Epithelial cell of prostate (primary cell): Measurements from ENCODE around the gene GP9.
"Not testable (repeated sequence)": the region's sequence is repeated elsewhere in the genome, so short reads cannot be mapped to it uniquely, and the experiment has no call there.

Source experiments
- DNase-seq: peaks from one replicate; pipeline ENCODE4 v3.0.0-alpha.2; 2011; ENCODE audit warnings: low read depth, low spot score
- H3K27ac ChIP-seq: fragments of 450-650 bp; 2 replicates; pipeline ENCODE4 v1.5.1; 2017; ENCODE audit warnings: mild to moderate bottlenecking

Gene GP9

DNA sequence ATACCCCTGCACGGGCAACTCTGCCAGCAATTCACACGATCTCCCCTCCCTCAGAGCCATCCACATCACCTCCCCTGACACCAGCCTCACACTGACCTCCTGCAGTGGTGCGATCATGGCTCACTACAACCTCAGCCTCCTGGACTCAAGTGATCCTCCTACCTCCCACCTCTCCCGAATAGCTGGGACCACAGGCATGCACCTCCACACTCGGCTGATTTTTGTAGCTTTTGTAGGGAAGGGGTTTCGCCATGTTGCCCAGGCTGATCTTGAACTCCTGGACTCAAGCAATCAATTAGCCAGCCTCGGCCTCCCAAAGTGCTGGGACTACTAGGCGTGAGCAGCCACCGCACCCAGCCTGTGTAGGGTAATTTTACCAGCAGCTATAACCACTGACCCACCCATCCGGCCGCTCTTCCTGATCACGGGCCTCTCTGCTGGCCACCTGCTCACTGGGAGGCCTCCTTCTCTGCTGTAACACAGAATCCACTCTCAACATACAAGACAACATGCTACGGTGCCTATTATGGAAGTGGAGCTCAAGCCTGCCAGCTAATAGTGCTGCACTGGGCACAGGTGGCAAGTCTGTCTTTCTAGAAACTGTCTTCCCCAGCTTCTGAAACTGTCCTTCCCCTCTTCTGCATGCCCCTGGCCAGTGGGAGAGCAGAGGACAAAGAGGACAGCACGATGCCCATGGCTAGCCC lies 4.6 kb downstream of the GP9 start:
- DNase-seq = no peak
- H3K27ac ChIP-seq = no peak overlapping the region

DNA sequence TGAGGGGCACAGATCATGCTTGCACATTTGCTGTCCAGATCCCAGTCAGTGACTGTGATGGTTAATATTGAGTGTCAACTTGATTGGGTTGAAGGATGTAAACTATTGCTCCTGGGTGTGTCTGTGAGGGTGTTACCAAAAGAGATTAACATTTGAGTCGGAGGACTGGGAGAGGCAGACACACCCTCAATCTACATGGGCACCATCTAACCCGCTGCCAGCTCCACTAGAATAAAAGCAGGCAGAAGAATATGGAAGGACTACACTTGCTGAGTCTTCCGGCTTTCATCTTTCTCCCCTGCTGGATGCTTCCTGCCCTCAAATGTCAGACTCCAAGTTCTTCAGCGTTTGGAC lies 5.1 kb downstream of the GP9 start:
- DNase-seq = no peak
- no peak overlapping the region for H3K27ac ChIP-seq

GRCh38 chr3:129067719-129068118 lies 7.1 kb downstream of the GP9 start:
- not testable (repeated sequence) for DNase-seq, H3K27ac ChIP-seq

GRCh38 chr3:129068291-129068886 lies 7.8 kb downstream of the GP9 start:
- no peak overlapping the region for H3K27ac ChIP-seq
- no peak for DNase-seq

GRCh38 chr3:129069313-129070085 lies 8.9 kb downstream of the GP9 start:
- DNase-seq, H3K27ac ChIP-seq: not testable (repeated sequence)

GRCh38 chr3:129070086-129070885 lies 9.7 kb downstream of the GP9 start:
- DNase-seq = no peak
- no peak overlapping the region for H3K27ac ChIP-seq

- H3K27ac ChIP-seq = no peak overlapping the region
- no peak for DNase-seq
Observed at GRCh38 chr3:129077222-129077621, 16.6 kb downstream of the GP9 start.

DNA sequence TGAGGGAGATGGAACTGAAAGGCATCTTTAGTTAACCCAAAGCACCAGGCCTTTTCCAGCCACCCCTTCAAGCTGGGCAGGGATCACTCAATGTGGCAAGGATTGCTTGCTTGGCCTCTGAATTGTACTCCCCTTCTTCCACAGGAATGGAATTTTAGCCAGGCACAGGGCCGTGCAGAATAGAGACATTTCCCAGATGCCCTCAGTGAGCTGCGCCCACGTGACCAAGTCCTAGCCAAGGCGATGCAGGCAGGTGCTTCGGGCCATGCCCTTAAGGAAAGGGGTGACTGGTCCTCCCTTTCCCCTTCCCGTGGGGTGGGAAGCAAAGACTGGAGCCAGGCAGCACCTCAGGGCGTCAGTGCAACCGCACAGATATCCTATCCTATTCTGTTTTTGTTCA lies 17.9 kb downstream of the GP9 start:
- no peak overlapping the region for H3K27ac ChIP-seq
- DNase-seq = no peak

- no peak for DNase-seq
- H3K27ac ChIP-seq = no peak overlapping the region
Observed at GRCh38 chr3:129081503-129081902, 20.9 kb downstream of the GP9 start.

DNA sequence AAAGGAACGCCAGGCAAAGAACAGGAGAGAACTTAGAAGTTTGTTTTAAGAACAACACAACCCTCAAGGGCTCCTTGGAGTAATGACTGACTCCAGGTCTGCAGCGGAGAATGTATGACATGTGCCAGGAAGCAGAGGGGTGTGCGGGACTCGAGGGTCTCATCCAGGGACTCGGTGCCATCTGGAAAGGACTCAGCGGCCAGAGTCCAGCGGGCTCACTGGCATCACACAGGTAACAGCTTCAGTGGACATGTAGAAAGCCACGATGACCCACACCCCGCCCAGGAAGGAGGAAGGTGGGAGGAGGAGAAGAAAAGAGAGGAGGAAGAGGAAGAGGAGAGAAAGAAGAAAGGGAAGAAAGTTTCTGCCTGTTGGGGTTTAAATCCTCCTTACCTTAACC lies 21.4 kb downstream of the GP9 start:
- DNase-seq = no peak
- H3K27ac ChIP-seq = no peak overlapping the region

- DNase-seq = no peak
- H3K27ac ChIP-seq = no peak overlapping the region
Observed at GRCh38 chr3:129084501-129084900, 23.9 kb downstream of the GP9 start.

GRCh38 chr3:129085165-129085715 lies 24.7 kb downstream of the GP9 start:
- H3K27ac ChIP-seq = no peak overlapping the region
- no peak for DNase-seq

- no peak for DNase-seq
- H3K27ac ChIP-seq = no peak overlapping the region
Observed at GRCh38 chr3:129085818-129086217, 25.2 kb downstream of the GP9 start.

GRCh38 chr3:129087138-129087702 lies 26.6 kb downstream of the GP9 start:
- DNase-seq = no peak
- H3K27ac ChIP-seq = peak overlapping the region; percentile 50

DNA sequence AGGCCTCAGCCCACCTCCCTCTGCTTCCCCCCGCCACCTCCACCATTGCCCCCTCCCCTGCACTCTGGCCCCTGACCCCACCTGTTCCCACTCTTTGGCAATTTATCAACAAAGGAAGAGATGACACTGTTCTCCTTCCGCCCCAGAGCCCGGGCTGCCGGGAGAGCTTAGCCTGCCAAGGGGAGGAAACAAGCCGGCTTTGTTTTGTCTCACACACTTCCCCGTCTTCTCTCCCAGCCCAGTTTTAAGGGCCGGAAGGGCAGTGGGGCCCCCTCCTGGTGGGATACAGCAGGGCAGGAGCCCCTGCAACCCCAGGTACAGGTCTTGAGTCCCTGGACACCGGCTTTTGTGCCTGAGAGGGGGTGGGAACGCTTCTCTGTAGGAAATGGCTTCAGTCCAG lies 27.3 kb downstream of the GP9 start:
- H3K27ac ChIP-seq = not testable (repeated sequence)
- peak; percentile 20 for DNase-seq

GRCh38 chr3:129088312-129088711 lies 27.7 kb downstream of the GP9 start:
- H3K27ac ChIP-seq, DNase-seq: not testable (repeated sequence)

- no peak overlapping the region for H3K27ac ChIP-seq
Observed at GRCh38 chr3:129095285-129095684, 34.7 kb downstream of the GP9 start.

DNA sequence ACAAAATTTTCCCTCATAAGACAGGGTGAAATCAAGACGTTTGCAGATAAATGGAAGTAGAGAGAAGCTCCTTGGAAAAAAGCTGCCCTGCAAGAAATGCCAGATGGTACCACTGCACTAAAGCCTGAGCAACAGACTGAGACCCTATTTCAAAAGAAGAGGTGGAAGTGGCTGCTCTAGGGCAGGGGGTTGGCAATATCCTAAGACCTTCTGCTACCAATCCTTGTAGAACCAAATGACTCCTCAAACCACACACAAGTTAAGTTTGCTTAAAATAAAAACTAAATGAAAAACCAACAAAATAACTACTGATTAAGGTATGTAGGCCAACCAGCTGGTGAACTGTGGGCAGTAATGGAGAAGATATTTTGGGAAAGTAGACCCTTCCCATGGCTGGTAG lies 39.7 kb downstream of the GP9 start:
- H3K27ac ChIP-seq = no peak overlapping the region

More at GRCh38 chr3:129095285-129095684, 34.7 kb downstream of the GP9 start:
- DNase-seq = no peak

DNA sequence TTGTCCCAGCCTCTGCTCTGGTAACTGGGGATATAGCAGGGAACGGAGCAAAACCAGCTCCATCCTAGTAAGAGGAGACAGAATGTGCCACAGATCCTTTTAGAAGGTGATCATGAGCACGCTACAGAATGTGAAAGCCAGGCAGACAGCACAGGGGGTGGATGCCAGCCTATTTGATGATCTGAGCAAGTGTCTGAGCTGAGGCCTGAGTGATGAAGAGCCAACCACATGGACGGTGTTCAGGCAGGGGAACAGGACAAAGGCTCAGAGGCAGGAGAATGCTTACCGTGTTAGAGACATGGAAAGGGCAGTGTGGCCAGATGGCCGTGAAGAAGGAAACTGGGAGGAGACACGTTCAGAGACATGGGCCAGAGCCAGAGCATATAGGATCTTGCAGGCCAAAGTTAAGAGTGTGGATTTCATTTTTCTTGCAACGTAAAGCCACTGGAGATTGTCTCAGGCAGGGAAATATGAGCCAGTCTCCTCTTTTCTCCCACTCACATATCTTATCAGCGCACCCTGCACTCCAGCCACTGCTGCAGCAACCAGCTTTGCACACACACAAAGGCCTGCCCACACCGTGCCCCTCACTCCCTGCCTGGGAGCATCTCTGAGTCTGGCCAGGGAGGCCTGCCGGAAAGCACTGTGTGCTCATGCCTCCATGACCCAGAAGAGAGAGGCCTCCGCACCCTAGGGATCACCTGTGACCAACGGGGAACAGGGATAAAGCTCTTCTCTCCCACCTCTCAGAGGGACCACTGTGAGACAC lies 41.0 kb downstream of the GP9 start:
- DNase-seq = no peak
- H3K27ac ChIP-seq = no peak overlapping the region

More for the DNA sequence above, 39.7 kb downstream of the GP9 start:
- DNase-seq = no peak
